HCT116 (cell line): ENCODE measurements around the gene MDM4.

ENCODE experiments used
- CEBPB ChIP-seq: IDR thresholded peaks from 2 replicates; pipeline ENCODE4 v1.6.1; 2012; ENCODE audit warnings: low read depth
- EGR1 ChIP-seq: IDR thresholded peaks from 2 replicates; pipeline ENCODE4 v1.6.1; 2012; ENCODE audit warnings: low read depth
- EZH2 ChIP-seq: fragments of 200-600 bp; sonication (generic); IDR thresholded peaks from 2 replicates; pipeline ENCODE4 v1.6.1; 2017; ENCODE audit warnings: antibody characterized with exemption, mixed run types
- EZH2phosphoT487 ChIP-seq: fragments of 200-600 bp; IDR thresholded peaks from 2 replicates; pipeline ENCODE4 v1.6.1; 2018; ENCODE audit warnings: antibody characterized with exemption, borderline replicate concordance
- JUND ChIP-seq: IDR thresholded peaks from 2 replicates; pipeline ENCODE4 v1.6.1; 2012
- POLR2A ChIP-seq: IDR thresholded peaks from 2 replicates; pipeline ENCODE4 v1.7.0; 2011; ENCODE audit warnings: borderline replicate concordance; ENCODE audit not compliant: insufficient read depth, insufficient read length; ENCODE audit errors: extremely low read depth
- POLR2AphosphoS5 ChIP-seq: IDR thresholded peaks from 2 replicates; pipeline ENCODE4 v1.6.1; 2011; ENCODE audit warnings: mild to moderate bottlenecking, low read depth, low read length, moderate library complexity
- RAD21 ChIP-seq: IDR thresholded peaks from 2 replicates; pipeline ENCODE4 v1.6.1; 2012; ENCODE audit warnings: low read depth, mild to moderate bottlenecking
- SIN3A ChIP-seq: IDR thresholded peaks from 2 replicates; pipeline ENCODE4 v1.6.1; 2012; ENCODE audit warnings: low read depth
- ZFX ChIP-seq: fragments of 450-650 bp; IDR thresholded peaks from 2 replicates; pipeline ENCODE4 v1.6.1; 2017
- ZNF274 ChIP-seq: fragments of 200-500 bp; sonication (Bioruptor generic); IDR thresholded peaks from 2 replicates; pipeline ENCODE4 v1.6.1; 2014; ENCODE audit warnings: mild to moderate bottlenecking, low read depth, low read length, inconsistent platforms
- TF ChIP-seq, protein P1 (sequence below), 3 experiments: fragments of 200-600 bp in 1 of 3; sonication (generic) in 1 of 3; IDR thresholded peaks in 2 of 3; conservative IDR thresholded peaks in 1 of 3; 2 replicates each; pipeline ENCODE4 v1.5.1; 2012 to 2017; ENCODE audit warnings: low read depth in 2 of 3, low read length in 2 of 3, antibody characterized with exemption in 1 of 3, borderline replicate concordance in 1 of 3, control low read depth in 1 of 3, mild to moderate bottlenecking in 1 of 3, mixed read lengths in 1 of 3, mixed run types in 1 of 3, moderate library complexity in 1 of 3; ENCODE audit not compliant: insufficient read depth in 1 of 3
- TF ChIP-seq, protein P2 (sequence below): IDR thresholded peaks from 2 replicates; pipeline ENCODE4 v1.6.1; 2012; ENCODE audit warnings: low read depth
- TF ChIP-seq, protein P3 (sequence below): IDR thresholded peaks from 2 replicates; pipeline ENCODE4 v1.6.1; 2012

- TF ChIP-seq CEBPB (no peak), ZFX (no peak), POLR2AphosphoS5 (no peak), RAD21 (no peak), POLR2A (no peak), EZH2phosphoT487 (no peak), JUND (no peak), EZH2 (no peak), SIN3A (no peak), ZNF274 (no peak), EGR1 (no peak)
- TF ChIP-seq, protein P1, sequence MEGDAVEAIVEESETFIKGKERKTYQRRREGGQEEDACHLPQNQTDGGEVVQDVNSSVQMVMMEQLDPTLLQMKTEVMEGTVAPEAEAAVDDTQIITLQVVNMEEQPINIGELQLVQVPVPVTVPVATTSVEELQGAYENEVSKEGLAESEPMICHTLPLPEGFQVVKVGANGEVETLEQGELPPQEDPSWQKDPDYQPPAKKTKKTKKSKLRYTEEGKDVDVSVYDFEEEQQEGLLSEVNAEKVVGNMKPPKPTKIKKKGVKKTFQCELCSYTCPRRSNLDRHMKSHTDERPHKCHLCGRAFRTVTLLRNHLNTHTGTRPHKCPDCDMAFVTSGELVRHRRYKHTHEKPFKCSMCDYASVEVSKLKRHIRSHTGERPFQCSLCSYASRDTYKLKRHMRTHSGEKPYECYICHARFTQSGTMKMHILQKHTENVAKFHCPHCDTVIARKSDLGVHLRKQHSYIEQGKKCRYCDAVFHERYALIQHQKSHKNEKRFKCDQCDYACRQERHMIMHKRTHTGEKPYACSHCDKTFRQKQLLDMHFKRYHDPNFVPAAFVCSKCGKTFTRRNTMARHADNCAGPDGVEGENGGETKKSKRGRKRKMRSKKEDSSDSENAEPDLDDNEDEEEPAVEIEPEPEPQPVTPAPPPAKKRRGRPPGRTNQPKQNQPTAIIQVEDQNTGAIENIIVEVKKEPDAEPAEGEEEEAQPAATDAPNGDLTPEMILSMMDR (IDR thresholded peaks at IDR 0.05 in 2 of 3, conservative IDR thresholded peaks at IDR 0.05 in 1 of 3; ENCODE audit: borderline replicate concordance in 1 of 3, insufficient read depth in 1 of 3, low read depth in 2 of 3, low read length in 2 of 3) = no peak
- TF ChIP-seq, protein P2, sequence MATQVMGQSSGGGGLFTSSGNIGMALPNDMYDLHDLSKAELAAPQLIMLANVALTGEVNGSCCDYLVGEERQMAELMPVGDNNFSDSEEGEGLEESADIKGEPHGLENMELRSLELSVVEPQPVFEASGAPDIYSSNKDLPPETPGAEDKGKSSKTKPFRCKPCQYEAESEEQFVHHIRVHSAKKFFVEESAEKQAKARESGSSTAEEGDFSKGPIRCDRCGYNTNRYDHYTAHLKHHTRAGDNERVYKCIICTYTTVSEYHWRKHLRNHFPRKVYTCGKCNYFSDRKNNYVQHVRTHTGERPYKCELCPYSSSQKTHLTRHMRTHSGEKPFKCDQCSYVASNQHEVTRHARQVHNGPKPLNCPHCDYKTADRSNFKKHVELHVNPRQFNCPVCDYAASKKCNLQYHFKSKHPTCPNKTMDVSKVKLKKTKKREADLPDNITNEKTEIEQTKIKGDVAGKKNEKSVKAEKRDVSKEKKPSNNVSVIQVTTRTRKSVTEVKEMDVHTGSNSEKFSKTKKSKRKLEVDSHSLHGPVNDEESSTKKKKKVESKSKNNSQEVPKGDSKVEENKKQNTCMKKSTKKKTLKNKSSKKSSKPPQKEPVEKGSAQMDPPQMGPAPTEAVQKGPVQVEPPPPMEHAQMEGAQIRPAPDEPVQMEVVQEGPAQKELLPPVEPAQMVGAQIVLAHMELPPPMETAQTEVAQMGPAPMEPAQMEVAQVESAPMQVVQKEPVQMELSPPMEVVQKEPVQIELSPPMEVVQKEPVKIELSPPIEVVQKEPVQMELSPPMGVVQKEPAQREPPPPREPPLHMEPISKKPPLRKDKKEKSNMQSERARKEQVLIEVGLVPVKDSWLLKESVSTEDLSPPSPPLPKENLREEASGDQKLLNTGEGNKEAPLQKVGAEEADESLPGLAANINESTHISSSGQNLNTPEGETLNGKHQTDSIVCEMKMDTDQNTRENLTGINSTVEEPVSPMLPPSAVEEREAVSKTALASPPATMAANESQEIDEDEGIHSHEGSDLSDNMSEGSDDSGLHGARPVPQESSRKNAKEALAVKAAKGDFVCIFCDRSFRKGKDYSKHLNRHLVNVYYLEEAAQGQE = no peak
- TF ChIP-seq, protein P3, sequence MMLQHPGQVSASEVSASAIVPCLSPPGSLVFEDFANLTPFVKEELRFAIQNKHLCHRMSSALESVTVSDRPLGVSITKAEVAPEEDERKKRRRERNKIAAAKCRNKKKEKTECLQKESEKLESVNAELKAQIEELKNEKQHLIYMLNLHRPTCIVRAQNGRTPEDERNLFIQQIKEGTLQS = no peak
Observed at GRCh38 chr1:204572923-204573922, 57.0 kb downstream of the MDM4 start.
